Stimulated activated CD4-positive, alpha-beta T cell treated with anti-CD3 and anti-CD28 coated beads, Interleukin-4, amount 100 ng/mL, for 24 hours (primary cell): ENCODE data around the gene OBSCN.

Experiments used
- DNase-seq: peaks from one replicate; pipeline ENCODE4 v3.0.0-alpha.2; 2020

The OBSCN gene

GRCh38 chr1:228310162-228310792, 102.4 kb downstream of the OBSCN start:
- no peak for DNase-seq

- no peak for DNase-seq
Observed at GRCh38 chr1:228311091-228311490, 103.2 kb downstream of the OBSCN start.

GRCh38 chr1:228312136-228312764, 104.4 kb downstream of the OBSCN start:
- no peak for DNase-seq

GRCh38 chr1:228313536-228314277, 105.9 kb downstream of the OBSCN start:
- DNase-seq, result no peak

GRCh38 chr1:228314315-228314657, 106.4 kb downstream of the OBSCN start:
- DNase-seq, result no peak

- DNase-seq, result no peak
Observed at GRCh38 chr1:228314658-228315483, 107.0 kb downstream of the OBSCN start.

GRCh38 chr1:228315484-228315944, 107.7 kb downstream of the OBSCN start:
- no peak for DNase-seq

- no peak for DNase-seq
Observed at GRCh38 chr1:228315945-228316588, 108.2 kb downstream of the OBSCN start.

- DNase-seq, result no peak
Observed at GRCh38 chr1:228316589-228317387, 108.9 kb downstream of the OBSCN start.

- DNase-seq, result no peak
Observed at GRCh38 chr1:228317411-228317828, 109.6 kb downstream of the OBSCN start.

GRCh38 chr1:228317891-228318810, 110.3 kb downstream of the OBSCN start:
- DNase-seq, result no peak

GRCh38 chr1:228318823-228319241, 111.0 kb downstream of the OBSCN start:
- DNase-seq, result no peak

GRCh38 chr1:228319352-228320088, 111.7 kb downstream of the OBSCN start:
- DNase-seq, result no peak

GRCh38 chr1:228320394-228320793, 112.5 kb downstream of the OBSCN start:
- DNase-seq, result no peak

GRCh38 chr1:228321435-228321834, 113.6 kb downstream of the OBSCN start:
- no peak for DNase-seq

- no peak for DNase-seq
Observed at GRCh38 chr1:228321895-228322294, 114.1 kb downstream of the OBSCN start.

- no peak for DNase-seq
Observed at GRCh38 chr1:228323401-228323800, 115.6 kb downstream of the OBSCN start.

GRCh38 chr1:228325267-228325666, 117.4 kb downstream of the OBSCN start:
- DNase-seq, result no peak

GRCh38 chr1:228329887-228330286, 122.0 kb downstream of the OBSCN start:
- DNase-seq, result no peak
